ENCODE measurements around the gene EMP2.
"Not testable (repeated sequence)": the region's sequence is repeated elsewhere in the genome, so short reads cannot be mapped to it uniquely, and the experiment has no call there.

The EMP2 gene

DNA sequence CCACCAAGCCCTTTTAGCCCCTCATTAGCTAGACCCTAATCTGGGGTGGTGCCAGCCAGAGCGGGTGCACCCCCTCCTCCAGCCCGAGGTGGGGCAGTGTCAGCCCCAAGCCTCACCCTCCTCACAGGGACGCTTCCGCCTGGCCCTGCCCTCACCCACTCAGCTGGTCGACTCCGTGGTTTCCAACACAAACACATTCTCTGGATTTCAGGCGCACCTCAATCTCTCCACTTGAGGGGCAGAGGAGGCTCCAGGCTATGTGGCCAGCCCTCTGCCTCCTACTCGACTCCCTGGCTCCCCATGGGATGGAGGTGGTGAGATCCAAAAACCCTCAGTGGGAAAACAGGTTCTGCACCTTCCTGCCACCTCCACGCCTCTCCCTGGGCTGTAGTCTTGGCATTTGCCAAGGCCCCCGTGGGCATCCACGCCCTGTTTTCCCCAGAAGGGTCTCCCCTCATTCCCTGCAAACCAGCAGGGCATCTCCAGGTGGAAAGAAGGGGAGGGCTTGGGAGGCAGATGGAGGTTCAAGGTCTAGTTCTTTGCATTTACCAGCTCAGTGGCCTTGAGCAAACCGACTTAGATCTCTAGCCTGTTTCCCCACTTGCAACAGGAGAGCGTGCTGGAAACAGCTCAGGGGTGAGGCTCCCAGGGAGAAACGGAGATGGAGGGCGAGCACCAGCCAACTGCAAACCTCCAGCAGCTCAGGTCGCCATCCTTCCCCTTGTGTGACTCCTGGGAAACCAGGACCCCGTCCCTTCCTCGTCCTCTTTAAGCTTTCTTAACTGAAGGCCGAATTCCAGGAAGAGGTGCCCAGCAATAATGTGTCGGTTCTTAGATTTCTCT lies 1.7 kb downstream of the EMP2 start:
- no peak for DNase-seq (ENCODE audit: low read depth)

DNA sequence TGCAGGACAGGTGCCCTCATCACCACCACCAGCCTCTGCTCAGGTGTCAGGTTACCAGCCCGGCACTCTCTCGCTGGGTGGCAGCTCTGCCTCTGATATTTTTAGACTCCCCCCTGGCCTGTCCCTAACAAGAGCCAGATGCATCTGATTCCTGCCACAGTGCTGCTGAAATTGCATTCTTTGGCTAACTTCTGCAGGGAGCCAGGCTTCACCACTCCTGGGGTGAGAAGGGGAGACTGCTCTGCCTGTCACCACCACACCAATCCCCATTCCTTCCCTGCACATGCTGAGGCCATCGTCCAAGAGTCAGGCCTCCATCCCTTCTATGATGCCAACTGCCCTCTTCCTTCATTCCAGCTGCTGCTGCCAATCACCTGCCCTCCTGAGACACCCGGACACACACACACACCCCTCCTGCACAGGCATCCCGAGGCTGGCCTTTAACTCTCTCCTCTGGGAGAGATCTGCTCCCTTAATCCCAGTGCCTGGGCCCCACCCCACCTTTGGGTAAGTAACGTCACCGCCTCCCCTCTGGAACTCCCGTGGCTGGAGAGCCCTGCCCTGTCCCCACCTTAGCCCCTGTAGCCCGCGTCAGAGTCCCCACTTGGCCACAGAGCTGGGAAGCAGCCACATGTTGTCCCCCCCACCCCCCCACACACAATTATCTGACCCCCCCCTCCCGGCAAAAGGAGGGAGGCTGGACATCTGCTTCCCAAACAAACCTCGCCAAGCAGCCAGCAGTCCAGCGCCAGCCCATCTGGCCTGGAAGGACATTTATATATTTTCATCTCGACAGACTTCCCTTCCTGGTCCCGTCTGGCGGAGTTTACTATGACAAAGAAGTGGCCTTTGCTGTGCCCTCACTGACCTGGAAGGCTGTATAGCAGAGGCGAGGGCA lies 2.8 kb downstream of the EMP2 start:
- no peak for DNase-seq (ENCODE audit: low read depth)

DNA sequence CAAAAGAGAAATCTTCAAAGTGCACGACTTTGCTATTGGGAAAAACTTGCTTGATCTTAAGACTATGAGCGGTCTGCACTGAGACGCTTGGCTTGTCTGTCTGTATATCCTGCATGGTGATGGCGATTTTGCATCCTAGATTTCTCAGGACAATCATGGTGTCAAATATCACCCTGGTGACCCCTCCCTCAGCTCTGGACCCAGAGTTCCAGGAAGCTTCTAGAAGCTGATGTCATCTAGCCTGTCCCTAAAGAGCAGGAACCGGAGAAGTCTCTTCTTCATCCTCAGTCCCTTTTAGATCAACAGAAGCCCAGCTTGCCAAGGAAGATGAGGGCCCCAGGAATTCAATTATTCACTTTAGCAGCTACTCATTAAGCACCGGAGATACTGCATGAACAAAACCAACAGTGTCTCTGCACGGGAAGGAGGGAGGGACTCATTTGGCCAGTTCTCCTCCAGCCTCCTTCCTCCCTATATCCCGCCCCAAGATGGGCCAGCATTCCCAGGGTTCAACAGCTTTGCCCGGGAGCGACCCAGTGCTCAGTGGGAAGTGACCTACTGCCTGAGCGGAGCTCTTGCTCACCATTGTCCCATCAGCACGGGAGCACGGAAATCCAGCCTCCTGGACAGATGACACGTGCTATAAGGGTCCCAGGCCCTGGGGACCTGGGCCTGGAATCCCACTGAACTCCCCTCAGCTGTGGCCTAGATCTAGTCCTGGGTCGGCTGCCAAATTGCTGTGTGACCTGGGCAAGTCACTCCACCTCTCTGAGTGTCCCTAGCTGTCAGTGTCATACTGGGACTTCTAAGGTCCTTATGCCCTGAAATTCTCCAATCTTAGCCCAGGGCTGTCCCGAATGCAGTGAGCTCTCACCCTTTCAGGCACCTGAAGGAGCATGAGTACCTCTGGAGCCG lies 3.8 kb downstream of the EMP2 start:
- no peak for DNase-seq (ENCODE audit: low read depth)

DNA sequence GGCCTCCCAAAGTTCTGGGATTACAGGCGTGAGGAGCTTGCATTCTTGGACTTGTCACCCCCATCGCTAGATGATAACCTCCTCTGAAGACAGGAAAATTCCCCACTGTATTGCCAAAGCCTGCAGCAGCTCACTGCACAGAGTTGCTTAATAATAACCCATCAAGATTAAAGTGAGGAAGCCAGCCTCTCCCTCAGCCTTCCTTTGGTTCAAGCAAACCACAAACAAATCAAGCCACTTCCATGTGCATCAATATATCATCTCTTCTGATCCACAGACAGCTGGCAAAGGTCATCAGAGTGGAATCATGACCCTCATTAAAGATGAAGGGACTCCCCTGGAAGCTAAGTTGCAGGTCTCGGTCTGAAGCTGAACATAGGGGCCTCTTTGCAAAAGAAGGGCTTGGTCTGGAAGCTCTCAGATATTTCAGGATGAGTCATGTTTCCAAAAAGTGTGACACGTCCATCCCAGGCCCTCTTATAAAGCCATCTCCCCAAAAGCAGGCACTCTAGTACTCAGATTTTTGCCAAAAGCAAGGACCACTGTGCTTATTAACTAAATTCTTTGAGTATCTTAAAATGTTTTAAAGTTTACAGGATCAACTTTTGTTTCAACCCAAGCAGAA lies 4.8 kb downstream of the EMP2 start:
- DNase-seq (ENCODE audit: low read depth): no peak

DNA sequence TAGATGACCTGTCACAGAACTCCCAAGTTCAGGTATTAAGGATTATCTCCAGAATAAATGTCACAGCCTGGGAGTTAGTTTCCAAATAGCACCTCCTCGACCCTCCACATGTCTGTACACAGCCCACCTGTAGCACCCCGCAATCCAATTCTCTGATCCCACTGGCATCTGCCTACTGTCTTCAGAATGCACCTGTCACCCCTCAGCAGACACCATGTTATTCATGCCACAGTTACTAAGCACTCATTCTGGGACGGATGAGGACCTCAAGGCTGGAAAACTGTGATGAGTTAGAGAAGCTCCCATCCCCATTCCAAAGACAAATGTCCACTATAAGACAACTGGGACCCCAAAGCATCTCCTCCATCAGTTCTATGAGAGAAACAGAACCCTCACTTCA lies 7.8 kb downstream of the EMP2 start:
- no peak for DNase-seq (ENCODE audit: low read depth)

DNA sequence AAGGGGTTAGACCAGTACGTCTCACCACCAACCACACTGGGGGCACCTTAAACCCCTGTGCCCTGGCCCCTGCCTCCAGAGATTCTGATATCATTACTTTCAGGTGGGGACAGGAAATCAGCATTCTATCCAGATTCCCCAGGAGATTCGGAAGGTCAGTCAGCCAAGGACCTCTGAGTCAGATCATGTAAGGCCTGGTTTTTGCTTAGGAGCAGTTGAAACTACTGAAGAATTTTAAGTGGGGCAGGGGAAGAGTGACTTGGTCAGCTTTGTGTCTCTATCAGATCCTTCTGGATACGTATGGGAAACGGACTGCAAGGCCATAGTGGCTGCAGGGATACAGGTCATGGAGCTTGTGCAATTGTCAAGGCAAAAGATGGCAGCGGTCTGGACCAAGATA lies 9.0 kb downstream of the EMP2 start:
- DNase-seq (ENCODE audit: low read depth): no peak

DNA sequence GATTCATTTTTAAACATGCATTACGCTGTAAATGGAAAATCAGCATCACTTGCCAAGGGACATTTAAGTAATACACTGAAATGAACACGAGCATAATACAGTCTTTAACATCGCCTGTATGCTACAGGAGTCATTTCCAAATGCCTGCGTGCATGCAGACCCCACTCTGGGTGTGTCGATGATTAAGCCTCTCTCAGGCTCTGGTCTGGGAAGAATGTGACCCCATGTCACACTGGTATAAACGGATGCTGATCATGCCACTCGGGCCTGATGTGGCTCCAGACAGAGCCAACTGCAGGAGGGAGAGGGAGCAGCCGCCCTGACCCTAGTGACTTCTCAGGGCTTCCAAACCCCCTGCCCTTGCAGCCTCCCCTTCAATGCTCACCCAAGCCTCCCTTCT lies 10.8 kb downstream of the EMP2 start:
- no peak for DNase-seq (ENCODE audit: low read depth)

DNA sequence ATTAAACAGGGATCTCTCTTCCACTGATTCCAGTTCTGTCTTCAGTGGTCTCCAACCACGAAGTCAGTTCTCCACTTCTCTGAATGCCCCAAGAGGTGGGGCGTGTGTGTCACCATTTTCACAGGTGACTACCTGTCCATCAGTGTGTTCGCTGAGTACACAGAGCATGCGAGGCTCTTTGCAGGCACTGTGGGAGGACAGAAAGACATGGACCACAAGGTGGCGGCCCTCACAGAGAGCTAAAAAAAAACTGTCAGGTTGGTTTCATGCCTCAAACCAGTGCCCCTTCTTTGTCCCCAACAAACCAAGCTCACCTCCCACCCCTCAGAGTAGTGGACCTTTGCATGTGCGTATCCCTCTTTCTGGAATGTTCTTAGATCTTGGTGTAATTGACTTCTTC lies 13.8 kb downstream of the EMP2 start:
- DNase-seq (ENCODE audit: low read depth): no peak

DNA sequence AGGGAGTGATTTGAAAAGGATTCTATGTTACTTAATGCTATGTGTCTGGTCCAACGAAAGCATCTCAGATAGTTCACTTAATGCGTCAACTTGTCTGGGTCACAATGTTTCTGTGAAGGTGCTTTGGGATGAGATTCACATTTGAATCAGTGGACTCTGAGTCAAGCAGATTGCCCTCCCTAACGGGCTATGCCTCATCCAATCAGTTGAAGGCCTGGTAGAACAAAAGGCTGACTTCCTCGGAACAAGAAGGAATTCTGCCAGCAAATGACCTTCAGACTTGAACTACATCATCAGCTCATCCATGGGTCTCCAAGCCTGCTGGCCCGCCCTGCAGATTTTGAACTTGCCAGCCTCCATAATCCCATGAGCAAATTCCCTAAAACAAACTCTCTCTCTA lies 15.2 kb downstream of the EMP2 start:
- no peak for DNase-seq (ENCODE audit: low read depth)

DNA sequence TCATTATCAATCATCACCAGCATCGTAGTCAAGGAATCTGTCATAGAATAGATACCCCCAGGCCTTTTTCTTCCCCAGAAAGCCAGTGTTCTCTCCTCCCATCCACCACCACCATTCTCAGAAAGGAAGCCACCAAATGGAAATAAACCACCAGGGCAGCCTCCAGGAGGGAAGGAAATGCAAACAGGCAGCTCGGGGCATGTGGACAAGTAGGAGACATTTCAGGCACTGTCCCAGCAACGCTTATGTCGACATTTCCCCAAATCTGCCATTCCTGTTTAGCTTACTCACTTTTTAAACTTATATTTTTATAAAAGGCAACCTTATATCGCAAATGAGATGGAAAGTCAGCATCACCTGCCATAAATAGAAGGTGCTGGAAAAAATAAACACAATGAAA lies 15.8 kb downstream of the EMP2 start:
- no peak for DNase-seq (ENCODE audit: low read depth)

DNA sequence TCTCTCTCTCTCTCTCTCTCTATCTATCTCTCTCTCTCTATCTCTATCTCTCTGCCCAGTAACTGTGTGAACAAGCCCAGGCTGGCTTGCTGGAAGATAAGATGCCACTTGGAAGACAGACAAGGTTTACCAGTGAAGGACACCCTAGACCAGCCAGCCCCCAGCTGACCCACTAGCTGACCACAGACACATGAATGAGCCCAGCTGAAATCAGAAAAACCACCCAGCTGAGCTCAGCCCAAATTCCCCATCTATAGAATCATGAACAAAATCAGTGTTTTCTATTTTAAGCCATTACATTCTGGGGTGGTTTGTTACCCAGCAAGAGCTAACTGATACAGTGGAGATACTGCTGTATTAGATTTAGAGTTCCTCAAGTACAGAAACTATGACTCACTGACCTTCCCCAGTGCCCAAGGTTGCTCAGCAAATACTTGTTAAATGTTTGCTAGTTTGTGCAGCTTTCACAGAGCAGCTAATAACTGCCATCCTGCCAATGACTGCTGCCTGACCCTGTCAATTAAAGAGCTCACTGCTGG lies 18.0 kb downstream of the EMP2 start:
- DNase-seq (ENCODE audit: low read depth): no peak

DNA sequence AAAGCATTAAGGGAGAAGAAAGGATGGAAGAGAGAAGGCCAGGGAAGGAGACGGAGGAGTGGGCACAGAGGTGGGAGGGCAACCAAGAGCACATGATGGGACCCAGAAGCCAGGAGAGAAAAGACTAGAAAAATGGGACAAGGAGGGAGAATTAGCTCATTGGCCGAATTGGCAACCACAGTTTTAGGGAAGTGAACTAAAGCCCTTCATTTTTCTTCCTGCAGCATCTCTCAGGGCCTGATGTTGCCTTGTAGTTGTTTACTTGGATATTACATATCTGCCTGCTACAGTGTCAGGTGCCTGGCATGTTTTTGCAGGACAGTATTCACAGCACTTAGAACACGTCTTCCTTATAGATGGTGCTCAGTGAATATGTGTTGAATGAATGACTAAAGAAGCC lies 19.0 kb downstream of the EMP2 start:
- no peak for DNase-seq (ENCODE audit: low read depth)

DNA sequence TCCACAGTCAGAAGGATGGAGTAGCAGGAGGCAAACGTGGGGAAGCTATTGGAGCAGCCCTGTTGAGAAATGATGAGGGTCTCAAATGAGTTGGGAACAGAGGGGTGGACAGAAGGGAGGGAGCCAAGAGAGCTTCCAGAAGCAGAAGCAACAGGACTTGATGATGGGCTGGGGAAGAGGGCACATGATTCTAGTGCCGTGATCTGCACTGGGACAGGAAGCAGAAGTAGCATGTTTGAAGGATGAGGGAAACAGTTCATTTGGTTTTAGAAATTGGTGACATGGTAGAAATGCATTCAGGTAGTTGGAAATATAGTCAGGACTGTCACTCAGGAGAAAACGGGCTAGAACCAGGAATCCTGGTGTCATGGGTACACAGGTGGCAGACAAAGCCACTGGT lies 19.4 kb downstream of the EMP2 start:
- no peak for DNase-seq (ENCODE audit: low read depth)

DNA sequence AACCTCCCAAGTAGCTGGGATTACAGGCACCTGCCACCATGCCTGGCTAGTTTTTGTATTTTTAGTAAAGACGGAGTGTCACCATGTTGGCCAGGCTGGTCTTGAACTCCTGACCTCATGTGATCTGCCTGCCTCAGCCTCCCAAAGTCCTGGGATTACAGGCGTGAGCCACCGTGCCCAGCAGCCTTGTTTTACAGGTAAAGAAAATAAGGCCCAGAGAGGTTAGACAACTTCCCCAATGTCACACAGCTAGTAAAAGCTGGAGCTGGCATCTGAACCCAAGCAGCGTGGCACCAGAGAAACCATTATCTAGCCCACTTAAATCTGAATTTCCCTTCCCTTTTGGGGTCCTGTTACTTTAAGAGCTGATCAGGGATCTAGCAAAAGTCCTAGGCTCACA lies 20.6 kb downstream of the EMP2 start:
- DNase-seq (ENCODE audit: low read depth): not testable (repeated sequence)

DNA sequence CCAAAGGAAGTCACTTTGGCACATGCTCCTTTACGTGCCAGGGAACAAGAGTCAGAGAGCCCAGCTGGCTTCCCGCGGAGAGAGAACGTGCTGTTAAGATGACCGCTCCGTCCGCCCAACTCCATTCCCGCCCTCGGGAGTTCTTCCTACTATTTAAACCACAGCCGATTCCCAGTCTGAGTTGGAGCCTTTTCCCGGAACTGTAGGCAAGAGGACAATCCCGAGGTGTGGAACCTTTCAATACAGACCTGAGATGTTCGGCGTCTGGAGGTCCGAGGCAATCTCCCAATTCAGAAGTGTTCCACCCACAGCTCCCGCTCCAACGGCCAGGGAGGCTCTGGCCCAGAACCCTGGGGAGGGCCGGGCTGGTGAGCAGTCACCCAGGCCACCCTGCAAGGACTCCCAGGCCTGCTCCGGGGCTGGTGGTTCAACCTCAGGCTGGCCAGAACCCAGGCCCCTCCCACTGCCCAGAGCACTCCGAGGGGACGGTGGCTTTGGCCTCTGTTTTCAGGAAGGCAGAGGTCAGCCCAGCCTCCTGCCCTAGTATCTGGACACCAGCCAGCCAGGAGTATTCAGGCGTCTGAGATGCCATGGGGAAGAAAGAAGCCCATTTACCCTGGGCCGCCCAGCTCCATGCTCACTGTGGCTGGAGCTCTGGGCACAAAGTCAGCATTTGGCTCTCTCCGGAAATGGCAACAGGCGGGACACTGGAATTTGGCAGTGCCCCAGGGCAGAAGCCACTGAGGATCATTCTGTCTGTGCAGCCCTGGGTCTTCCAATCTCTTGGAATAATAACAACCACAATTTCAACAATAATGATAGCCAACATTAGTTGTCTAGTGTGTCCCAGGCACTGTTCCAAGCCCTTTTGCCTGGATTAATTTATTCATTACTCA lies 21.4 kb downstream of the EMP2 start:
- no peak for DNase-seq (ENCODE audit: low read depth)

DNA sequence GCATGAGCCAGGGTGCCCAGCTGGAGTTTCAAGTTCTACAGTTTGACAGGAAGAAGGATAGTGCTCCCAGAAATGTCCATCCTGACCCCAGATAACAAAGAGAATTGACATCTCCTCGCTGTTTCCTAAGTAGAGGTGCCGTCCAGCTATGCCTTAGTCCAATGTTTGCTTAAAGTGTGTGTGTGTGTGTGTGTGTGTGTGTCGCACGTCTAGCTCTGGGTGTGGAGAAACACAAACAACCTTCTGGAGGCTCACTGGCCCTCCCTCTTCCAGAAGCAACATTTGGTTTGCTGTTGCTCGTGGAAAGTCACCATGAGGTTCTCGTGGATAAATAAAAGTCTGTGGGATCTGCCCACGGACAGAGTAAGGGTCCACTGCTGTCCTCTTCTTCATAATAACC lies 22.1 kb downstream of the EMP2 start:
- no peak for DNase-seq (ENCODE audit: low read depth)

DNA sequence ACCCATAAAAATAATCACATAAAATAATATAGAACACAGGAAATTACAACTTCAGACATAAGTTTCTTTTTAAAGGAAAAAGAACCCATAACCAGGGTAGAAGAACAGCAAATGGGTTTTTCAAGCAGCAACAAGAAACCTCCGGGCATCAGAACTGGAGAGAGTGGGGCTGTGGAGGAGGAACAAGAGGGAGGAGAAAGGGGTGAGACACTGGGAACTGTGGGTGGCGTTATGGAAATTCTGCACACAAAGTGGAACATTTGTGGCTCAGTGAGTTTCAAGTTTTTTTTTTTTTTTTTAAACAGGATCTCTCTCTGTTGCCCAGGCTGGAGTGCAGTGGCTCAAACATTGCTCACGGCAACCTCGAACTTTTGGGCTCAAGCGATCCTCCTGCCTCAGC lies 22.6 kb downstream of the EMP2 start:
- DNase-seq (ENCODE audit: low read depth): no peak

DNA sequence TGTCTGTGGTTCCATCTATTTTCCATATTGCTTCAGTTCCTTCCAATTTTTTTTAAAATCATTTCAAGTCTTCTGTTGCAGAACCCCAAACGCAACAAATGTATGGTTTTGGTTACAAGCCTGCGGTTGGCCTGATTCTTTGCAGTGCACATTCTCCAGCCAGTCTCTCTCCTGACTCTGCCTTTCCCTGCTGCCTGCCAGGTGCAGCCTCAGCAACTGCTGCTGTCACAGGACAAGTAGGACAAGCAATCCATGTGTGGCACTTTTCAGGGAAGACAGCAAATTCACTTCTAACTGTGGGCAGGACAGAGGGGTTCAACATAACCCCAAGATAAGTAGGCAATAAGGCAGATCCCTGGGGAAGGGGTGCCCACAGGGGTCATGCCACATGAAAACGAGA lies 24.2 kb downstream of the EMP2 start:
- no peak for DNase-seq (ENCODE audit: low read depth)

DNA sequence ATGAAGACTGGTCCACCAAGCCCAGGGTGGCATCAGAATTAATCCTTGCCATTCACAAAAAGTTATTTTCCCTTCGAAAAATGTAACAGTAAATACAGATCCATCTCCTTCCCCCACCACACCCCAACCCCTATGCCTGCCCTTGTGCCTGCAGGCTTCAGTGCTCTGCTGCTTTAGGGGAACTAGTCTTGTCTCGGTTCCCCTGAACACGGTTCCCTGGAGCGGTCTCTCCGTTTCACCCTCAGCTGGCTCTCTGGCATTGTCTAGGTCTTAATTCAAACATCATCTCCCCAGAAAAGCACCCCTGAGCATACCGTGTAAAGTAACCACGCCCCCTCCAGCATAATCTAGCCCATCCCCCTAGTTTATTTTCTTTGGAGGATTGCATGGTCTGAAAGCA lies 25.8 kb downstream of the EMP2 start:
- no peak for DNase-seq (ENCODE audit: low read depth)

DNA sequence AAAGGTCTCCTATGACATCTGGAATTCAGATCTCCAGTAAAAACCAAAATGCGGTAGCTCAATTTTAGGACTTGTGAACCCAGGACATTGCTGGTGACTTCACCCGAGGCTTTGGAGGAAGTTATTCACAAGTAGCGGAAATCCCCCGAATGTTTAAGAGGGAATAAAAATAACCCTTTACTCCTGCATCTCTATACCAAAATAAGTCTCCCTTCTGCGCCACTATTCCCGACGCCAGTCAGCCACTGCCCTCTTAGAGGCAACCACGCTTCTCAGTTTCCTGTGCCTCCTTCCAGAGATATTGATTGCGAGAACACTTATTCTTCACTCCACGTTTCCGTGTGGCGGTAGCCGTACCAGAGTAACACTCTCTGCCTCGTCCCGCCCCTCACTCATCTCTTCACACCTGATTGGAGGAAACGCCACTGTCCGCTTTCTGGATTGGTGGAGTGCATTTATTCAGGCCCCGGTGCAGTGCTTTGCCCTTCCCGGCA lies 27.4 kb downstream of the EMP2 start:
- peak; percentile 19 for DNase-seq (ENCODE audit: low read depth)

Measured in stimulated activated CD8-positive, alpha-beta memory T cell treated with anti-CD3 and anti-CD28 coated beads, Interleukin-12 subunit alpha, Interleukin-12 subunit beta, amount 100 ng/mL, for 4 hours (primary cell).